Prostate gland (tissue), 2 donors: ENCODE results near the gene U2SURP. TPM values are rescaled to one million over a fixed set of nuclear protein-coding genes. Genes with fewer than 3 reads are reported as not detected.
A peak's percentile ranks its signal among the peaks of the same experiment; 100 is the strongest.

ENCODE experiments used
- DNase-seq: peaks from one replicate; pipeline ENCODE4 v3.0.0-alpha.2; 2019; ENCODE audit warnings: low spot score
- H3K27ac ChIP-seq, 2 donors: fragments of 200-600 bp; sonication (generic); 2 replicates each; pipeline ENCODE4 v1.5.1; 2017 to 2019
- H3K27me3 ChIP-seq: fragments of 200-600 bp; sonication (generic); replicated peaks from 2 replicates; pipeline ENCODE4 v1.5.1; 2019; ENCODE audit not compliant: insufficient read depth
- H3K36me3 ChIP-seq, 2 donors: fragments of 200-600 bp; sonication (generic); 1 replicate in 1 of 2; 2 replicates in 1 of 2; pipeline versions ENCODE4 v1.5.1 to v1.8.1; 2017 to 2019
- H3K4me1 ChIP-seq: fragments of 200-600 bp; sonication (generic); replicated peaks from 2 replicates; pipeline ENCODE4 v1.5.1; 2019
- H3K4me3 ChIP-seq, 2 donors: fragments of 200-600 bp; sonication (generic); 2 replicates each; pipeline ENCODE4 v1.5.1; 2017 to 2019
- H3K9me3 ChIP-seq: fragments of 200-600 bp; sonication (generic); 2 replicates; pipeline ENCODE4 v1.5.1; 2017
- CTCF ChIP-seq, 4 experiments: fragments of 200-600 bp in 2 of 4; fragments of 450-650 bp in 2 of 4; sonication (generic) in 2 of 4; IDR thresholded peaks; 1 replicate in 3 of 4; 2 replicates in 1 of 4; pipeline ENCODE4 v1.5.1; 2016 to 2019; ENCODE audit warnings: antibody characterized with exemption in 4 of 4, mild to moderate bottlenecking in 2 of 4, moderate library complexity in 2 of 4
- POLR2A ChIP-seq: fragments of 450-650 bp; IDR thresholded peaks from one replicate; pipeline ENCODE4 v1.6.1; 2016; ENCODE audit warnings: antibody characterized with exemption, mild to moderate bottlenecking
- POLR2AphosphoS5 ChIP-seq: sonication (generic); formaldehyde crosslinking; IDR thresholded peaks from one replicate; pipeline ENCODE4 v1.6.1; 2017; ENCODE audit warnings: antibody characterized with exemption
- WGBS: methylation state at CpG from one replicate; pipeline ENCODE4 v1.1.5; 2018; 5-methylcytosine and 5-hydroxymethylcytosine counted together
- intact Hi-C: fragments of 100-400 bp; cut with DNase I; formaldehyde crosslinking; loops from one replicate; pipeline ENCODE4 v1.14.2; 2022
- total RNA-seq, 2 donors: library from RNA; depleted of rRNA; stranded (reverse); fragments of >200 nt; gene quantifications; one replicate each; pipeline ENCODE4 v1.1.0, GENCODE V29; 2016

The U2SURP gene
- 10 to 100 TPM; 38.3 to 59.4 TPM for total RNA-seq

GRCh38 chr3:143001369-143002082 is at the start of gene U2SURP:
Gene U2SURP (plus strand): TSS chr3:143001570. CDS start chr3:143001629, 59 bp downstream.
- Histone ChIP-seq H3K27me3 (no peaks in the 10 kb centered on the region), H3K4me1 (no peaks in the 10 kb centered on the region), H3K9me3 (no peaks in the 10 kb centered on the region), H3K27ac (peak within 1 kb of the TSS; percentile 89 to 91), H3K36me3 (no peaks in the 10 kb centered on the region), H3K4me3 (peak within 1 kb of the TSS; percentile 80 to 94)
- WGBS = 0% methylated on average over 40 of the region's 55 CpGs
- peak; percentile 98 for DNase-seq
- intact Hi-C loops = loop anchor here (1.0 to 10.0 kb wide), 3 partner anchors 277 to 1567 kb away; partner anchors contain the start of genes ATR and TRPC1
- peak in 2 of 4 experiments; percentile 45 to 54 for TF ChIP-seq CTCF (IDR thresholded peaks at IDR 0.05)
- TF ChIP-seq POLR2A = peak; percentile 65
- TF ChIP-seq POLR2AphosphoS5 = peak; percentile 96

GRCh38 chr3:142951794-142952193 is 49.6 kb upstream of the U2SURP start:
- DNase-seq = no peak
- intact Hi-C loops = no loop called here
- TF ChIP-seq POLR2AphosphoS5 = no peak
- no peak for TF ChIP-seq POLR2A
- no peak for TF ChIP-seq CTCF (IDR thresholded peaks at IDR 0.05)
- Histone ChIP-seq H3K9me3 (no peaks in the 10 kb centered on the region), H3K4me1 (no peaks in the 10 kb centered on the region), H3K27me3 (peaks cover 5% of the 10 kb centered on the region), H3K27ac (no peak overlapping the region), H3K36me3 (no peaks in the 10 kb centered on the region), H3K4me3 (no peak overlapping the region)
- 76% methylated on average over 2 of the region's 2 CpGs for WGBS

- Histone ChIP-seq H3K4me1 (no peaks in the 10 kb centered on the region), H3K27me3 (peaks cover under 1% of the 10 kb centered on the region), H3K27ac (no peak overlapping the region), H3K4me3 (no peak overlapping the region), H3K9me3 (no peaks in the 10 kb centered on the region), H3K36me3 (no peaks in the 10 kb centered on the region)
- 77% methylated on average over 8 of the region's 8 CpGs for WGBS
- TF ChIP-seq POLR2AphosphoS5 = no peak
- no peak for TF ChIP-seq POLR2A
- no peak for TF ChIP-seq CTCF (IDR thresholded peaks at IDR 0.05)
- intact Hi-C loops = no loop called here
- no peak for DNase-seq
Observed at GRCh38 chr3:142952272-142953193, 48.8 kb upstream of the U2SURP start.

GRCh38 chr3:142953443-142953842 is 47.9 kb upstream of the U2SURP start:
- no peak for DNase-seq
- Histone ChIP-seq H3K27ac (no peak overlapping the region), H3K4me1 (no peaks in the 10 kb centered on the region), H3K9me3 (no peaks in the 10 kb centered on the region), H3K27me3 (no peaks in the 10 kb centered on the region), H3K36me3 (no peaks in the 10 kb centered on the region), H3K4me3 (no peak overlapping the region)
- intact Hi-C loops = no loop called here
- WGBS = 89% methylated on average over 3 of the region's 3 CpGs
- TF ChIP-seq POLR2A (no peak), CTCF (IDR thresholded peaks at IDR 0.05) (no peak), POLR2AphosphoS5 (no peak)
